Left ventricle myocardium inferior (tissue), 1 donor: ENCODE measurements around the gene EPB41L4B. TPM values are rescaled to one million over a fixed set of nuclear protein-coding genes. Genes with fewer than 3 reads are reported as not detected.

Experiments
- DNase-seq: peaks from one replicate; pipeline ENCODE4 v3.0.0-alpha.2; 2020
- H3K27ac ChIP-seq: fragments of 200-600 bp; replicated peaks from 2 replicates; pipeline ENCODE4 v1.8.0; 2021
- H3K27me3 ChIP-seq: fragments of 200-600 bp; 2 replicates; pipeline ENCODE4 v1.8.0; 2021; ENCODE audit warnings: low read depth
- H3K36me3 ChIP-seq: fragments of 200-600 bp; 2 replicates; pipeline ENCODE4 v1.8.0; 2021
- H3K4me1 ChIP-seq: fragments of 200-600 bp; 2 replicates; pipeline ENCODE4 v1.8.0; 2021
- H3K4me3 ChIP-seq: fragments of 200-600 bp; 2 replicates; pipeline ENCODE4 v1.8.0; 2021; ENCODE audit warnings: mild to moderate bottlenecking, moderate library complexity
- H3K9me3 ChIP-seq: fragments of 200-600 bp; replicated peaks from 2 replicates; pipeline ENCODE4 v1.8.0; 2021
- intact Hi-C: fragments of 100-400 bp; cut with micrococcal nuclease; formaldehyde crosslinking; loops from one replicate; pipeline ENCODE4 v1.11.0; 2022
- total RNA-seq: library from RNA; stranded (reverse); fragmentation: NEBNext Ultra II Directional; extraction: Animal tissue kit (Norgen Biotek cat#: 25700); gene quantifications from one replicate; pipeline ENCODE4 v1.2.1, GENCODE V29; 2021
- TF ChIP-seq, protein P1 (sequence below): fragments of 200-600 bp; IDR thresholded peaks from 2 replicates; pipeline ENCODE4 v1.8.0; 2021; ENCODE audit warnings: antibody characterized with exemption, mild to moderate bottlenecking, borderline replicate concordance
- donor health status: DM: no; HTN: yes; CAD: no; lungs with severe emphysema.

EPB41L4B gene
- total RNA-seq, 1 donor from 2014 or later = 13.9 TPM

GRCh38 chr9:109203761-109204360 is 117.0 kb downstream of the EPB41L4B start:
- Histone ChIP-seq H3K36me3 (peaks cover 14% of the 10 kb centered on the region), H3K27me3 (no peaks in the 10 kb centered on the region), H3K27ac (no peak overlapping the region), H3K4me1 (peaks cover 6% of the 10 kb centered on the region), H3K4me3 (no peak overlapping the region), H3K9me3 (no peaks in the 10 kb centered on the region)
- DNase-seq = no peak
- intact Hi-C loops = no loop called here
- TF ChIP-seq, protein P1, sequence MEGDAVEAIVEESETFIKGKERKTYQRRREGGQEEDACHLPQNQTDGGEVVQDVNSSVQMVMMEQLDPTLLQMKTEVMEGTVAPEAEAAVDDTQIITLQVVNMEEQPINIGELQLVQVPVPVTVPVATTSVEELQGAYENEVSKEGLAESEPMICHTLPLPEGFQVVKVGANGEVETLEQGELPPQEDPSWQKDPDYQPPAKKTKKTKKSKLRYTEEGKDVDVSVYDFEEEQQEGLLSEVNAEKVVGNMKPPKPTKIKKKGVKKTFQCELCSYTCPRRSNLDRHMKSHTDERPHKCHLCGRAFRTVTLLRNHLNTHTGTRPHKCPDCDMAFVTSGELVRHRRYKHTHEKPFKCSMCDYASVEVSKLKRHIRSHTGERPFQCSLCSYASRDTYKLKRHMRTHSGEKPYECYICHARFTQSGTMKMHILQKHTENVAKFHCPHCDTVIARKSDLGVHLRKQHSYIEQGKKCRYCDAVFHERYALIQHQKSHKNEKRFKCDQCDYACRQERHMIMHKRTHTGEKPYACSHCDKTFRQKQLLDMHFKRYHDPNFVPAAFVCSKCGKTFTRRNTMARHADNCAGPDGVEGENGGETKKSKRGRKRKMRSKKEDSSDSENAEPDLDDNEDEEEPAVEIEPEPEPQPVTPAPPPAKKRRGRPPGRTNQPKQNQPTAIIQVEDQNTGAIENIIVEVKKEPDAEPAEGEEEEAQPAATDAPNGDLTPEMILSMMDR = no peak

- Histone ChIP-seq H3K27me3 (no peaks in the 10 kb centered on the region), H3K4me1 (peaks cover 6% of the 10 kb centered on the region), H3K27ac (no peak overlapping the region), H3K4me3 (no peak overlapping the region), H3K36me3 (peaks cover 4% of the 10 kb centered on the region), H3K9me3 (no peaks in the 10 kb centered on the region)
- intact Hi-C loops = no loop called here
- TF ChIP-seq, protein P1 = no peak
- no peak for DNase-seq
Observed at GRCh38 chr9:109199676-109200075, 121.2 kb downstream of the EPB41L4B start.

DNA sequence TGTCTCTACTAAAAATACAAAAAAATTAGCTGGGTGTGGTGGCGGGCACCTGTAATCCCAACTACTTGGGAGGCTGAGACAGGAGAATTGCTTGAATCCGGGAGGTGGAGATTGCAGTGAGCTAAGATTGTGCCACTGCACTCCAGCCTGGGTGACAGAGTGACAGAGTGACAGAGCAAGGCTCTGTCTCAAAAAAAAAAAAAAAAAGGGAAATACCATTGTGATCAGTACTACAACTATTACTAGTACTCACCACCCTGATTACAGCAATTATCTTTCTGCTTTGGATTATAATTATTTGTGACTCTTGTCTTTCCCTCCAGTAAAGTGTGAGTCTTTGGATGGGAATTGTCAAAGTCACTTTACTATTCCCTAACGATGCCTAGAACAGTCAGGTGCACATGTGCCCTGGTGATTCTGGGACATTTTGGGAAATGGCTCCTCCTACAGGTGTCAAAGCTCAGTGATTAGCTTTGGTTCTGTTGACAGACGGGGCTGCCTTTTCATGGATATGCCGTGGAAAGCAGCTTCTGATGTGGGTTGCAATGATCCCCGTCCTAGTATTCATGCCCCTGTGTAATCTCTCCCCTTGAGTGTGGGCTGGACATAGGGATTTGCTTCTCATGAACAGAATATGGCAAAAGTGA is 122.0 kb downstream of the EPB41L4B start:
- H3K27me3 ChIP-seq = no peaks in the 10 kb centered on the region
- H3K4me1 ChIP-seq = peaks cover 6% of the 10 kb centered on the region
- no peak for DNase-seq
- H3K9me3 ChIP-seq = no peaks in the 10 kb centered on the region
- no peak overlapping the region for H3K4me3 ChIP-seq
- intact Hi-C loops = no loop called here
- TF ChIP-seq, protein P1 = no peak
- no peak overlapping the region for H3K27ac ChIP-seq
- H3K36me3 ChIP-seq = peaks cover 4% of the 10 kb centered on the region

- TF ChIP-seq, protein P1 = no peak
- intact Hi-C loops = no loop called here
- H3K4me1 ChIP-seq = no peaks in the 10 kb centered on the region
- no peak overlapping the region for H3K27ac ChIP-seq
- no peaks in the 10 kb centered on the region for H3K27me3 ChIP-seq
- DNase-seq = no peak
- no peaks in the 10 kb centered on the region for H3K9me3 ChIP-seq
- no peaks in the 10 kb centered on the region for H3K36me3 ChIP-seq
- H3K4me3 ChIP-seq = no peak overlapping the region
Observed at GRCh38 chr9:109193974-109194556, 126.8 kb downstream of the EPB41L4B start.

GRCh38 chr9:109192732-109193361 is 128.0 kb downstream of the EPB41L4B start:
- no peak for DNase-seq
- intact Hi-C loops = no loop called here
- Histone ChIP-seq H3K36me3 (no peaks in the 10 kb centered on the region), H3K27me3 (no peaks in the 10 kb centered on the region), H3K4me3 (no peak overlapping the region), H3K27ac (no peak overlapping the region), H3K9me3 (no peaks in the 10 kb centered on the region), H3K4me1 (no peaks in the 10 kb centered on the region)
- TF ChIP-seq, protein P1 = peak; percentile 55
